Heart left ventricle (tissue), 13 donors: Measurements from ENCODE around the gene S100P.

Experiments
- CTCF ChIP-seq, 12 donors: fragments of 200-600 bp; sonication (generic) in 4 of 12; IDR thresholded peaks; one replicate each; pipeline versions ENCODE4 v1.5.0 to v1.8.0; 2018 to 2022; ENCODE audit warnings: antibody characterized with exemption in 12 of 12, mild to moderate bottlenecking in 5 of 12
- POLR2A ChIP-seq, 2 donors: fragments of 450-650 bp; IDR thresholded peaks; one replicate each; pipeline ENCODE4 v1.6.1; 2017; ENCODE audit warnings: antibody characterized with exemption in 2 of 2, mild to moderate bottlenecking in 2 of 2, moderate library complexity in 2 of 2
- donor health status: ischemic (EF 13 %, LVEDD 7.1; RV severe dilation, severe dysfunction).
- donor health status: DM: no; HTN: yes; CAD: no.
- donor health status: DM: no; HTN: no; CAD: no.
- donor health status: ischemic (EF 25% LVEDD 6.9; RV normal size, moderate dysfunction).
- donor health status: ischemic (EF 25% LVEDD 5.7; RV mildly dilated, moderate dysfunction).
- donor health status: ischemic (EF 35%, LVEDD 5.7; RV mildly dilated, moderate dysfunction).
- donor health status: nonischemic (EF 11% LVEDD 7.7; RV severe dilation, severe dysfunction).
- donor health status: DM: yes; HTN: yes; CAD: no.
- donor health status: PGD.
- donor health status: ischemic (EF 29% LVEDD 5.4; RV normal size, mild dysfunction).
- donor health status: nonischemic (EF 23%, LVEDD 6.1; RV moderate dilation, normal function).

GRCh38 chr4:6702761-6703160, 9.1 kb downstream of the S100P start:
- no peak for TF ChIP-seq CTCF (IDR thresholded peaks at IDR 0.05)
- TF ChIP-seq POLR2A (IDR thresholded peaks at IDR 0.05) = no peak
